Fibroblast of skin of left biceps (primary cell): Measurements from ENCODE around the gene TBR1.

Experiments used
- DNase-seq, 2 experiments: peaks; one replicate each; pipeline ENCODE4 v3.0.0-alpha.2; 2013; ENCODE audit warnings: low read depth in 2 of 2

The TBR1 gene

GRCh38 chr2:161427664-161428587 is 11.8 kb downstream of the TBR1 start:
- no peak for DNase-seq

GRCh38 chr2:161430386-161430785 is 14.3 kb downstream of the TBR1 start:
- no peak for DNase-seq

GRCh38 chr2:161432107-161432506 is 16.0 kb downstream of the TBR1 start:
- no peak for DNase-seq

- no peak for DNase-seq
These were observed 18.0 kb downstream of the TBR1 start for GRCh38 chr2:161434118-161434517.

- peak; percentile 76 to 80 for DNase-seq
These were observed 20.3 kb downstream of the TBR1 start for GRCh38 chr2:161436411-161436810.

- DNase-seq: no peak
These were observed 22.5 kb downstream of the TBR1 start for GRCh38 chr2:161438598-161438997.

- no peak for DNase-seq
These were observed 29.0 kb downstream of the TBR1 start for GRCh38 chr2:161445097-161445496.

- DNase-seq: no peak
These were observed 32.3 kb downstream of the TBR1 start for GRCh38 chr2:161448431-161448830.

GRCh38 chr2:161471631-161472030 is 55.5 kb downstream of the TBR1 start:
- DNase-seq: no peak

GRCh38 chr2:161474920-161475319 is 58.8 kb downstream of the TBR1 start:
- DNase-seq: no peak
